SK-N-SH (cell line): ENCODE data around the gene SLC1A1.

ENCODE experiments used
- EP300 ChIP-seq, 2 experiments: IDR thresholded peaks; 2 replicates each; pipeline versions ENCODE4 v1.4.0 to v1.6.1; 2012; ENCODE audit warnings: borderline replicate concordance in 1 of 2, low read depth in 1 of 2, low read length in 1 of 2
- EZH2phosphoT487 ChIP-seq: fragments of 200-600 bp; sonication (generic); IDR thresholded peaks from 2 replicates; pipeline ENCODE4 v1.6.1; 2017; ENCODE audit warnings: low read depth, mixed run types, mild to moderate bottlenecking, antibody characterized with exemption, moderate library complexity, borderline replicate concordance
- MEF2A ChIP-seq: IDR thresholded peaks from 2 replicates; pipeline ENCODE4 v1.4.0; 2012; ENCODE audit warnings: low read depth, borderline replicate concordance
- MXI1 ChIP-seq: IDR thresholded peaks from 2 replicates; pipeline ENCODE4 v1.6.1; 2012; ENCODE audit warnings: mild to moderate bottlenecking, low read depth, low read length, improper control_type of control experiment
- NFIC ChIP-seq: IDR thresholded peaks from 2 replicates; pipeline ENCODE4 v1.4.0; 2012; ENCODE audit warnings: borderline replicate concordance
- POLR2AphosphoS5 ChIP-seq: IDR thresholded peaks from 2 replicates; pipeline ENCODE4 v1.6.1; 2012; ENCODE audit warnings: low read depth, low read length
- SIN3A ChIP-seq: IDR thresholded peaks from 2 replicates; pipeline ENCODE4 v1.6.1; 2012; ENCODE audit warnings: low read depth, mild to moderate bottlenecking, low read length, moderate library complexity, borderline replicate concordance
- USF2 ChIP-seq: fragments of 150-350 bp; IDR thresholded peaks from 2 replicates; pipeline ENCODE4 v1.6.1; 2017; ENCODE audit warnings: antibody characterized with exemption, low read length, low read depth, borderline replicate concordance
- TF ChIP-seq, protein P1 (sequence below): fragments of 150-350 bp; IDR thresholded peaks from 2 replicates; pipeline ENCODE4 v1.6.1; 2016; ENCODE audit warnings: mild to moderate bottlenecking, low read depth, low read length
- TF ChIP-seq, protein P2 (sequence below): fragments of 200-600 bp; sonication (generic); IDR thresholded peaks from 2 replicates; pipeline ENCODE4 v1.6.1; 2017; ENCODE audit warnings: antibody characterized with exemption, mild to moderate bottlenecking, moderate library complexity
- TF ChIP-seq, protein P3 (sequence below): IDR thresholded peaks from 2 replicates; pipeline ENCODE4 v1.6.1; 2012; ENCODE audit warnings: mild to moderate bottlenecking, low read depth, low read length, moderate library complexity

- TF ChIP-seq, protein P1, sequence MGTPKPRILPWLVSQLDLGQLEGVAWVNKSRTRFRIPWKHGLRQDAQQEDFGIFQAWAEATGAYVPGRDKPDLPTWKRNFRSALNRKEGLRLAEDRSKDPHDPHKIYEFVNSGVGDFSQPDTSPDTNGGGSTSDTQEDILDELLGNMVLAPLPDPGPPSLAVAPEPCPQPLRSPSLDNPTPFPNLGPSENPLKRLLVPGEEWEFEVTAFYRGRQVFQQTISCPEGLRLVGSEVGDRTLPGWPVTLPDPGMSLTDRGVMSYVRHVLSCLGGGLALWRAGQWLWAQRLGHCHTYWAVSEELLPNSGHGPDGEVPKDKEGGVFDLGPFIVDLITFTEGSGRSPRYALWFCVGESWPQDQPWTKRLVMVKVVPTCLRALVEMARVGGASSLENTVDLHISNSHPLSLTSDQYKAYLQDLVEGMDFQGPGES, result no peak
- TF ChIP-seq, protein P2, sequence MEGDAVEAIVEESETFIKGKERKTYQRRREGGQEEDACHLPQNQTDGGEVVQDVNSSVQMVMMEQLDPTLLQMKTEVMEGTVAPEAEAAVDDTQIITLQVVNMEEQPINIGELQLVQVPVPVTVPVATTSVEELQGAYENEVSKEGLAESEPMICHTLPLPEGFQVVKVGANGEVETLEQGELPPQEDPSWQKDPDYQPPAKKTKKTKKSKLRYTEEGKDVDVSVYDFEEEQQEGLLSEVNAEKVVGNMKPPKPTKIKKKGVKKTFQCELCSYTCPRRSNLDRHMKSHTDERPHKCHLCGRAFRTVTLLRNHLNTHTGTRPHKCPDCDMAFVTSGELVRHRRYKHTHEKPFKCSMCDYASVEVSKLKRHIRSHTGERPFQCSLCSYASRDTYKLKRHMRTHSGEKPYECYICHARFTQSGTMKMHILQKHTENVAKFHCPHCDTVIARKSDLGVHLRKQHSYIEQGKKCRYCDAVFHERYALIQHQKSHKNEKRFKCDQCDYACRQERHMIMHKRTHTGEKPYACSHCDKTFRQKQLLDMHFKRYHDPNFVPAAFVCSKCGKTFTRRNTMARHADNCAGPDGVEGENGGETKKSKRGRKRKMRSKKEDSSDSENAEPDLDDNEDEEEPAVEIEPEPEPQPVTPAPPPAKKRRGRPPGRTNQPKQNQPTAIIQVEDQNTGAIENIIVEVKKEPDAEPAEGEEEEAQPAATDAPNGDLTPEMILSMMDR, result no peak
- no peak for TF ChIP-seq EP300 (IDR thresholded peaks at IDR 0.05; ENCODE audit: borderline replicate concordance in 1 of 2, low read depth in 1 of 2, low read length in 1 of 2)
- no peak for TF ChIP-seq NFIC
- no peak for TF ChIP-seq USF2
- TF ChIP-seq MEF2A, result no peak
- TF ChIP-seq, protein P3, sequence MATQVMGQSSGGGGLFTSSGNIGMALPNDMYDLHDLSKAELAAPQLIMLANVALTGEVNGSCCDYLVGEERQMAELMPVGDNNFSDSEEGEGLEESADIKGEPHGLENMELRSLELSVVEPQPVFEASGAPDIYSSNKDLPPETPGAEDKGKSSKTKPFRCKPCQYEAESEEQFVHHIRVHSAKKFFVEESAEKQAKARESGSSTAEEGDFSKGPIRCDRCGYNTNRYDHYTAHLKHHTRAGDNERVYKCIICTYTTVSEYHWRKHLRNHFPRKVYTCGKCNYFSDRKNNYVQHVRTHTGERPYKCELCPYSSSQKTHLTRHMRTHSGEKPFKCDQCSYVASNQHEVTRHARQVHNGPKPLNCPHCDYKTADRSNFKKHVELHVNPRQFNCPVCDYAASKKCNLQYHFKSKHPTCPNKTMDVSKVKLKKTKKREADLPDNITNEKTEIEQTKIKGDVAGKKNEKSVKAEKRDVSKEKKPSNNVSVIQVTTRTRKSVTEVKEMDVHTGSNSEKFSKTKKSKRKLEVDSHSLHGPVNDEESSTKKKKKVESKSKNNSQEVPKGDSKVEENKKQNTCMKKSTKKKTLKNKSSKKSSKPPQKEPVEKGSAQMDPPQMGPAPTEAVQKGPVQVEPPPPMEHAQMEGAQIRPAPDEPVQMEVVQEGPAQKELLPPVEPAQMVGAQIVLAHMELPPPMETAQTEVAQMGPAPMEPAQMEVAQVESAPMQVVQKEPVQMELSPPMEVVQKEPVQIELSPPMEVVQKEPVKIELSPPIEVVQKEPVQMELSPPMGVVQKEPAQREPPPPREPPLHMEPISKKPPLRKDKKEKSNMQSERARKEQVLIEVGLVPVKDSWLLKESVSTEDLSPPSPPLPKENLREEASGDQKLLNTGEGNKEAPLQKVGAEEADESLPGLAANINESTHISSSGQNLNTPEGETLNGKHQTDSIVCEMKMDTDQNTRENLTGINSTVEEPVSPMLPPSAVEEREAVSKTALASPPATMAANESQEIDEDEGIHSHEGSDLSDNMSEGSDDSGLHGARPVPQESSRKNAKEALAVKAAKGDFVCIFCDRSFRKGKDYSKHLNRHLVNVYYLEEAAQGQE, result no peak
- no peak for TF ChIP-seq SIN3A
- no peak for TF ChIP-seq EZH2phosphoT487
- TF ChIP-seq MXI1, result no peak
- no peak for TF ChIP-seq POLR2AphosphoS5
Observed at GRCh38 chr9:4499917-4500316, 9.6 kb downstream of the SLC1A1 start.
